ENCODE data around the gene ASB7.

GRCh38 chr15:100692246-100692645, 89.9 kb downstream of the ASB7 start:
- no peak for TF ChIP-seq CTCF (conservative IDR thresholded peaks at IDR 0.05 in 1 of 2, IDR thresholded peaks at IDR 0.05 in 1 of 2; ENCODE audit: extremely low read depth in 1 of 2, insufficient read depth in 1 of 2, low read depth in 1 of 2, low read length in 2 of 2)
- no peak for TF ChIP-seq EZH2 (IDR thresholded peaks at IDR 0.05; ENCODE audit: borderline replicate concordance, low read length)
